Measurements from ENCODE around the gene PARD3. TPM values are rescaled to one million over a fixed set of nuclear protein-coding genes. Genes with fewer than 3 reads are reported as not detected.

PARD3 gene
- total RNA-seq, 3 donors from 2014 or later (not counting 1 experiment from before 2014, with no cell fraction given): 0.14 to 0.49 (median 0.38) TPM

GRCh38 chr10:34771525-34771924 lies 43.6 kb downstream of the PARD3 start:
- H3K27ac Mint-ChIP-seq: no peak overlapping the region
- no peak overlapping the region for H3K4me3 Mint-ChIP-seq
- H3K36me3 Mint-ChIP-seq: no peaks in the 10 kb centered on the region
- H3K36me3 ChIP-seq (ENCODE audit: control insufficient read depth, insufficient read depth, low read length): no peaks in the 10 kb centered on the region
- no peak for DNase-seq
- no peak overlapping the region for H3K4me3 ChIP-seq (ENCODE audit: low read length)
- H3K9me3 Mint-ChIP-seq: no peaks in the 10 kb centered on the region
- TF ChIP-seq CTCF (IDR thresholded peaks at IDR 0.05): no peak
- H3K27ac ChIP-seq (ENCODE audit: low read length): no peak overlapping the region
- H3K4me1 Mint-ChIP-seq: no peaks in the 10 kb centered on the region
- no peaks in the 10 kb centered on the region for H3K9me3 ChIP-seq (ENCODE audit: control insufficient read depth, insufficient read depth, low read length)
- H3K27me3 Mint-ChIP-seq (ENCODE audit: low read depth in 2 of 2): peaks cover 5 to 7% of the 10 kb centered on the region in 2 donors
- H3K4me1 ChIP-seq (ENCODE audit: control insufficient read depth, insufficient read depth, low read length): no peaks in the 10 kb centered on the region
- 82% methylated on average over 4 of the region's 4 CpGs for WGBS (ENCODE audit: insufficient coverage)
- H3K27me3 ChIP-seq (ENCODE audit: control insufficient read depth, insufficient read depth, low read length): no peaks in the 10 kb centered on the region
- intact Hi-C loops (cut with micrococcal nuclease): no loop called here
- ATAC-seq: no peak

- no peak for ATAC-seq
- no peak overlapping the region for H3K4me3 Mint-ChIP-seq
- 62% methylated on average over 3 of the region's 3 CpGs for WGBS (ENCODE audit: insufficient coverage)
- no peaks in the 10 kb centered on the region for H3K9me3 ChIP-seq (ENCODE audit: control insufficient read depth, insufficient read depth, low read length)
- DNase-seq: no peak
- H3K4me1 ChIP-seq (ENCODE audit: control insufficient read depth, insufficient read depth, low read length): no peaks in the 10 kb centered on the region
- H3K4me3 ChIP-seq (ENCODE audit: low read length): no peak overlapping the region
- H3K36me3 Mint-ChIP-seq: no peaks in the 10 kb centered on the region
- TF ChIP-seq CTCF (IDR thresholded peaks at IDR 0.05): no peak
- no peaks in the 10 kb centered on the region for H3K27me3 ChIP-seq (ENCODE audit: control insufficient read depth, insufficient read depth, low read length)
- H3K9me3 Mint-ChIP-seq: no peaks in the 10 kb centered on the region
- no peak overlapping the region for H3K27ac ChIP-seq (ENCODE audit: low read length)
- no peaks in the 10 kb centered on the region for H3K4me1 Mint-ChIP-seq
- peaks cover 2 to 3% of the 10 kb centered on the region in 2 donors for H3K27me3 Mint-ChIP-seq (ENCODE audit: low read depth in 2 of 2)
- no peak overlapping the region for H3K27ac Mint-ChIP-seq
- no peaks in the 10 kb centered on the region for H3K36me3 ChIP-seq (ENCODE audit: control insufficient read depth, insufficient read depth, low read length)
- intact Hi-C loops (cut with micrococcal nuclease): no loop called here
These were observed 44.0 kb downstream of the PARD3 start for GRCh38 chr10:34771106-34771505.

GRCh38 chr10:34769899-34770298 lies 45.2 kb downstream of the PARD3 start:
- H3K4me3 Mint-ChIP-seq: no peak overlapping the region
- H3K36me3 Mint-ChIP-seq: no peaks in the 10 kb centered on the region
- no peaks in the 10 kb centered on the region for H3K27me3 Mint-ChIP-seq (ENCODE audit: low read depth in 2 of 2)
- H3K9me3 Mint-ChIP-seq: no peaks in the 10 kb centered on the region
- H3K27ac ChIP-seq (ENCODE audit: low read length): no peak overlapping the region
- 52% methylated on average over 2 of the region's 2 CpGs for WGBS (ENCODE audit: insufficient coverage)
- H3K4me3 ChIP-seq (ENCODE audit: low read length): no peak overlapping the region
- ATAC-seq (no peak), DNase-seq (no peak)
- H3K4me1 ChIP-seq (ENCODE audit: control insufficient read depth, insufficient read depth, low read length): no peaks in the 10 kb centered on the region
- no peak for TF ChIP-seq CTCF (IDR thresholded peaks at IDR 0.05)
- no peaks in the 10 kb centered on the region for H3K27me3 ChIP-seq (ENCODE audit: control insufficient read depth, insufficient read depth, low read length)
- H3K4me1 Mint-ChIP-seq: no peaks in the 10 kb centered on the region
- no peak overlapping the region for H3K27ac Mint-ChIP-seq
- no peaks in the 10 kb centered on the region for H3K36me3 ChIP-seq (ENCODE audit: control insufficient read depth, insufficient read depth, low read length)
- intact Hi-C loops (cut with micrococcal nuclease): no loop called here
- H3K9me3 ChIP-seq (ENCODE audit: control insufficient read depth, insufficient read depth, low read length): no peaks in the 10 kb centered on the region

- H3K36me3 ChIP-seq (ENCODE audit: control insufficient read depth, insufficient read depth, low read length): no peaks in the 10 kb centered on the region
- H3K4me1 Mint-ChIP-seq: no peaks in the 10 kb centered on the region
- H3K4me1 ChIP-seq (ENCODE audit: control insufficient read depth, insufficient read depth, low read length): no peaks in the 10 kb centered on the region
- H3K36me3 Mint-ChIP-seq: no peaks in the 10 kb centered on the region
- 85% methylated on average over 8 of the region's 8 CpGs for WGBS (ENCODE audit: insufficient coverage)
- no peaks in the 10 kb centered on the region for H3K9me3 Mint-ChIP-seq
- no peak overlapping the region for H3K4me3 Mint-ChIP-seq
- no peak overlapping the region for H3K27ac Mint-ChIP-seq
- no peaks in the 10 kb centered on the region for H3K27me3 ChIP-seq (ENCODE audit: control insufficient read depth, insufficient read depth, low read length)
- intact Hi-C loops (cut with micrococcal nuclease): no loop called here
- H3K9me3 ChIP-seq (ENCODE audit: control insufficient read depth, insufficient read depth, low read length): no peaks in the 10 kb centered on the region
- no peak for TF ChIP-seq CTCF (IDR thresholded peaks at IDR 0.05)
- no peak overlapping the region for H3K4me3 ChIP-seq (ENCODE audit: low read length)
- no peaks in the 10 kb centered on the region for H3K27me3 Mint-ChIP-seq (ENCODE audit: low read depth in 2 of 2)
- ATAC-seq (no peak), DNase-seq (no peak)
- H3K27ac ChIP-seq (ENCODE audit: low read length): no peak overlapping the region
These were observed 46.1 kb downstream of the PARD3 start for GRCh38 chr10:34768972-34769330.
